GM18951 (cell line): ENCODE data around the gene OSBPL6.

Experiments used
- POLR2A ChIP-seq: IDR thresholded peaks from 4 replicates; pipeline ENCODE4 v1.6.1; 2011; ENCODE audit warnings: mild to moderate bottlenecking; ENCODE audit not compliant: insufficient read length, insufficient read depth; ENCODE audit errors: extremely low read depth
- in situ Hi-C: fragments of 300-500 bp; cut with MboI; formaldehyde crosslinking; loops from one replicate; pipeline ENCODE4 v1.12.0; 2022; ENCODE audit warnings: low sequenced_read_pairs, mixed read lengths, inconsistent platforms; ENCODE audit not compliant: unreplicated experiment

The OSBPL6 gene

DNA sequence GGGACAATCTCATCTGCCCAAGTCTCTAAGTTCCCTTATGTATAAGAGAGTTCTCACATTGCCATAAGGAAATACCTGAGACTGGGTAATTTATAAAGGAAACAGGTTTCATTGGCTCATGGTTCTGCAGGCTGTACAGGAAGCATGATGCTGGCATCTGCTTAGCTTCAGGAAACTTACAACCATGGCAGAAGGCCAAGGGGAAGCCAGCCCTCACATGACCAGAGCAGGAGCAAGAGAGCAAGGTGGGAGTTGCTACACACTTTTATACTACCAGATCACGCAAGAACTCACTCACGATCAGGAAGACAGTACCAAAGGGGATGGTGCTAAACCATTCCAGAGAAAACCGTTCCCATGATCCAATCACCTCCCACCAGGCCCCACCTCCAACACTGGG, 182.7 kb downstream of the OSBPL6 start:
- in situ Hi-C loops, result no loop called here

DNA sequence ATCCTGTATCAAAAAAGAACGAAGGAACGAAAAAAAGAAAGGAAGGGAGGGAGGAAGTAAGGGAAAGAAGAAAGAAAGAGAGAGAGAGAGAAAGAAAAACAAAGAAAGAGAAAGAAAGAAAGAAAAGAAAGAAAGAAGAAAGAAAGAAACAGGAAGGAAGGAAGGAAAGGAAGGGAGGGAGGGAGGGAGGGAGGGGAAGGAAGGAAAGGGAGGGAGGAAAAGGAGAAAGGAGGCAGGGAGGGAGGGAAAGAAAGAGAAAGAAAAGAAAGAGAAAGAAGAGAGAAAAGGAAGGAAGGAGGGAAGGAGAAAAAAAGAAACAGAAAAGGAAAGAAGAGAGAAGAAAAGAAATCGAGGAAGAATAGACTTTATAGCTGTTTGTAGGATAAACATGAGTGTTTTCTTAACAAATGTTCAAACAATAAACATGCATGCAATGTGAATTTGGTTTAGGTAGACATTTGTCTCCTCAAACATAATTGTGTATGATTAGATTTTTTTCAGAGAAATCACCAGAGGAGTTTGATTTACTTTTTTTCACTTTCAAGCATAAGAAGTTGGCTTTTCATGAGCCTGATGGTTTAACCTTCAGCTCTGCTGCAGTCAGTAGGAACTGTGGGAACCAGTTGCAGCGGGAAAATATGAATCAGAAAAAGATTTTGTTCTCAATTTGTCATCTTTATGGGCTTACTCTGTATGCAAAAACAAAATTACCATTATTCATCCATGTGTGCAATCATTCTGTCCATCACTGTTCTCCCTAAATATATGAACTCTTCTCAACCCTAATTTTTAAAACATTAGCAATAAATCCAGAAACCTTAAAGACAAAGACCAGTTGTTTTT, 185.1 kb downstream of the OSBPL6 start:
- TF ChIP-seq POLR2A, result no peak
- in situ Hi-C loops, result no loop called here

More for the DNA sequence above, 182.7 kb downstream of the OSBPL6 start:
- no peak for TF ChIP-seq POLR2A

- in situ Hi-C loops, result no loop called here
- TF ChIP-seq POLR2A, result no peak
Observed at GRCh38 chr2:178380763-178381162, 186.5 kb downstream of the OSBPL6 start.

- no peak for TF ChIP-seq POLR2A
- in situ Hi-C loops, result no loop called here
Observed at GRCh38 chr2:178383718-178384117, 189.4 kb downstream of the OSBPL6 start.

- in situ Hi-C loops, result no loop called here
- no peak for TF ChIP-seq POLR2A
Observed at GRCh38 chr2:178385595-178386148, 191.4 kb downstream of the OSBPL6 start.

DNA sequence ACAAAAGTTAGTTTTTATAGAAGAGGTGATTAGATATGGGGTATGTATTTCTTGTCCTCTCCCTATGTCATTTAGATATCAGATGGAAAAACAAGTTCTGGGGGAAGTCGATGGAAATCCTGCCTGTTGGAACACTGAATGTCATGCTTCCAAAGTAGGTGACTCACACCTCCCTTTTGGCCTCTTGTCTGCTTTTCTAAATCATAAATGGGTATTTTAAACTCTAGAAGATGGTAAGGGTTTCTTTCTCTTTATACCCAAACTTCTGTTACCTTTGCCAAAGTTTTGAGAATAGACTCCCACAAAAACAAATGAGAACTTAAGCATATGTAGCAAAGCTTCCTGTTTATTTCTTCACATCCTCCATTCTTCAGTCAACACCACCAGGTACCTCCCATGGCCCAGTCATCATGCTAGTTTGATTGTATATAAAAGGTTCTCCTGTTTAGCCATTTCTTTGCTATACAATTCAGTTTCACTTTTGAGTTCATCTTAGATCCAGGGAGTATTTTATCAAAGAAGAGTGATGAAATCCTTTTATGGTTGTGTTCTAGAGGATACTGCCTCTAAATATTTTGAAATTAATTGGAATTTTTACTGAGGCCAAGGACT, 192.8 kb downstream of the OSBPL6 start:
- TF ChIP-seq POLR2A, result no peak
- in situ Hi-C loops, result no loop called here

DNA sequence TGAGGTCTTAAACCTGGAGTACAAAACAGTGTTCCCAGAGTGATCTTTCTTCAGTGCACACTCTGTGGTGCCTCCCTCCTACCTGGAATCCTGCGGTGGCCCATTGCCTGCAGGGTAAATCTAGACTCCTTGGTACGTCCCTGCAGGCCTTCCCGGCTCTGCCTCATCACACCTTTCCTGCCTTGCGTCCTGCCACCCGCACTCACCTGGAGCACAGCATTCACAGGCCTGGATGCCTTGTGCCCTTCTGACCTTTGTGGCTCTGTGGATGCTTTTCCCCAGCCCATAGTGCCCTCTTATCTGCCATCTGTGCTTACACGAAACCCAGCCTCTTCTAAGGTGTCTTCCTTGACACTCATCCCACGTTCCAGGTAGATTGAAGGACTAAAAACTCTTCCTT, 194.0 kb downstream of the OSBPL6 start:
- in situ Hi-C loops, result no loop called here
- no peak for TF ChIP-seq POLR2A

DNA sequence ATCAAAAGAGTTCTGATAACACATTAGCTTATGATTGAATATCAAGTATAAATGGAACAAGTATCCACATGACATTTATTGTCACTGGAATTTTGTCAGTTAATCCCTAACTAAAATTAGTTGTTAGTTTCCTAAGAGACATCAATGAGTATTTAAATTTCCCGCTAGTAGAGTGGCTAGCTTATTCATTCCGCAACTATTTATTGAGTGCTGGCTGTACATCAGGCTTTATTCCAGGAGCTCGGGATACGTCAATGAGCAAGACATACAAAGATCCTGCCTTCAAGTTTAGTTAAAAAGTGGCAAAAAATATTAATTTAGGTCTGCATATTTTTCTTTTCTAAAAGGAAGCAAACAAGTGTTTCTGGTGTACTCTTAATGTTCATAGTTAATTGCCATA, 197.4 kb downstream of the OSBPL6 start:
- in situ Hi-C loops, result no loop called here
- no peak for TF ChIP-seq POLR2A

DNA sequence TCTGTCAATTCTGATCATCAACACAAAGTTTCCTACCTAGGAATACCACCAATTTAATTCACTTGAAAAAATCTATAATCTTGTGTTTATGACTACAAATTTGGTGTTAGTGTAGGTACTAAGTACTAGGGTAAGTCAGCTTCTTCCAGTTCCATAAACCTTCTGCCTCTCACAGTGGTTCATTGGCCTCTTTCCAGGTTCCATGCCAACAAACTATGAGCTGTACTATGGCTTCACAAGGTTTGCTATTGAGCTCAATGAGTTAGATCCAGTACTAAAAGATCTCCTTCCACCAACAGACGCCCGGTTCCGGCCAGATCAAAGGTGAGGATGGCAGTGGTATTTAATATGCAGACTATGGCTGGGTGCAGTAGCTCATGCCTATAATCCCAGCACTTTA, 197.9 kb downstream of the OSBPL6 start:
- in situ Hi-C loops, result no loop called here
- TF ChIP-seq POLR2A, result no peak

DNA sequence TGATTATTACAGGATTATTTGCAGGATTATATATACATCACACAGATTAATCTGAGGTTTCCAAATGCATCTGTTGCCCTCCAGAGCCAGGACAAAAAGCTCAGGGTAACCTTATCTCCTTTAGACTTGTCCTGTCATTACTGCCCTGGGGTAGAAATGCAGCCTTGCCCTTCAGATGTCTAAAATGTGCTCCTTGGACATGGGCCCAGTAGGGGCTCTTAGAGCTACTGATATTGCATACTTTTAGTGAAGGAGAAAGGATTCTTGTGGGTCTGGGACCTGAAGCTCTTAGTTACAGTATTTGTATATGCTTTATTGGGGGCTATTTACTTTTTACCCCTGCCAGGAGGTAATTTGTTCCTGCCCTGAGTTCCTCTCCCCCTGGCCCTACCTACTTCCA, 200.5 kb downstream of the OSBPL6 start:
- no peak for TF ChIP-seq POLR2A
- in situ Hi-C loops, result no loop called here

- in situ Hi-C loops, result no loop called here
- TF ChIP-seq POLR2A, result no peak
Observed at GRCh38 chr2:178395295-178395694, 201.0 kb downstream of the OSBPL6 start.

GRCh38 chr2:178395941-178396570, 201.7 kb downstream of the OSBPL6 start:
- no peak for TF ChIP-seq POLR2A
- in situ Hi-C loops, result no loop called here

- TF ChIP-seq POLR2A, result no peak
- in situ Hi-C loops, result no loop called here
Observed at GRCh38 chr2:178397002-178397605, 202.8 kb downstream of the OSBPL6 start.
